ENCODE measurements around the gene C2.
"Not testable (repeated sequence)": the region's sequence is repeated elsewhere in the genome, so short reads cannot be mapped to it uniquely, and the experiment has no call there.

The C2 gene

GRCh38 chr6:31898383-31899011 is 29.0 kb upstream of the C2 start:
- no peak for DNase-seq (ENCODE audit: low read depth in 2 of 2)

DNA sequence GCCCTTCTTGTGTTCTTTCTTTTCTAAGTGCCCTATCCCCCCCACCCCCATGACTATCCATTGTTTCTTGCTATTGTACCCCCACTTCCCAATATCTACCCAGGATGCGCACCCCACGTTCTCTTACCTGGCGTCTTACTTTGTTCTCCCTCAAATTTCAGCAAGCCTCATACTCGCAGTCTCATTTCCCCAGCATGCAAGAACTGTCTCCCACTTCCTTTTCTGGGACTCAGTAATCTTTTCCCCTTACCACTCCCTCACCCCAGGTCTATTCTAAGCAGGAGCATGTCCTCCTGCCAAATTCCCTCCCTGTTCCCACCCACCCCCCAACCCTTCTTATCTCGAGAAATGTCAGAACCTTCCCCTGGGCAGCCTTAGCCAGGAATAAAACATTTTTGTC is 28.3 kb upstream of the C2 start:
- DNase-seq (ENCODE audit: low read depth in 2 of 2) = no peak

DNA sequence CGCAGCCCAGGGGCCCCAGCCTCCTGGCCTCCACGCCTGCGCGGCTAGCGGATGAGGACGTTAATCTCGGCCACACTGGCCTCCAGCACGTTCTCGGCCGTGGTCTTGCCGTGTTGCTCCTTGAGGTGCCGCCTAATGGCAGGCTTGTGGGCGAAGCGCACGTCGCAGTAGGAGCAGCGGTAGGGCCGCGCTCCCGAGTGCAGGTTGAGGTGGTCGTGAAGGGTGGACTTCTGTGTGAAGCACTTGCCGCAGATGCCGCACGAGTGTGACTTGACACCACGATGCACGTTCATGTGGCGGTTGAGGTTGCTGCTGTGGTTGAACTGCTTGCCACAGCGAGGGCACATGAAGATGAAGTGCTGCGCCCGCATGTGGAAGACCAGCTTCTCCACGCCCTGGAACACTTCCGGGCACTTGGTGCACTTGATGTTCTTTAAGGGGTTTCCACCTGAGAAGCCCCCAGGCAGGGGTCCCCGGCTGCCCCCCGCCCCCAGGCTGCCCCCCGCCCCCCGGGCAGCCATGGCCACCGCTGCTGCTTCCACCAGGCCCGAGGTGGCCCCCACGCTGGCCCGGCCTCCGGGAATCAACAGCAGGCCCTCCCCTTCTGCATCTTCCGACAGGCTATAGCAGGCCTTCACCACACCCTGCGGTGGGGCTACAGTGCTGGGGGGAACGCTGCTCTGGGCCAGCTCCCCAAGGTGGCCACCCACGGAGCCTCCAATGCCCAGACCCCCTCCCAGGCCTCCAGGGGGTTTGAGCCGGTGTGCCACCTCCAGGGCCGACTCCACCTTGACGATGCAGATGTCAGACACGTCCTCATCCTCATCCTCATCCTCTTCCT is 27.4 kb upstream of the C2 start:
- no peak for DNase-seq (ENCODE audit: low read depth in 2 of 2)

- DNase-seq (ENCODE audit: low read depth in 2 of 2) = no peak
Measured at GRCh38 chr6:31900917-31901414, 26.6 kb upstream of the C2 start.

- peak in 1 of 2 donors; percentile 43 for DNase-seq (ENCODE audit: low read depth in 2 of 2)
Measured at GRCh38 chr6:31901415-31901952, 26.0 kb upstream of the C2 start.

DNA sequence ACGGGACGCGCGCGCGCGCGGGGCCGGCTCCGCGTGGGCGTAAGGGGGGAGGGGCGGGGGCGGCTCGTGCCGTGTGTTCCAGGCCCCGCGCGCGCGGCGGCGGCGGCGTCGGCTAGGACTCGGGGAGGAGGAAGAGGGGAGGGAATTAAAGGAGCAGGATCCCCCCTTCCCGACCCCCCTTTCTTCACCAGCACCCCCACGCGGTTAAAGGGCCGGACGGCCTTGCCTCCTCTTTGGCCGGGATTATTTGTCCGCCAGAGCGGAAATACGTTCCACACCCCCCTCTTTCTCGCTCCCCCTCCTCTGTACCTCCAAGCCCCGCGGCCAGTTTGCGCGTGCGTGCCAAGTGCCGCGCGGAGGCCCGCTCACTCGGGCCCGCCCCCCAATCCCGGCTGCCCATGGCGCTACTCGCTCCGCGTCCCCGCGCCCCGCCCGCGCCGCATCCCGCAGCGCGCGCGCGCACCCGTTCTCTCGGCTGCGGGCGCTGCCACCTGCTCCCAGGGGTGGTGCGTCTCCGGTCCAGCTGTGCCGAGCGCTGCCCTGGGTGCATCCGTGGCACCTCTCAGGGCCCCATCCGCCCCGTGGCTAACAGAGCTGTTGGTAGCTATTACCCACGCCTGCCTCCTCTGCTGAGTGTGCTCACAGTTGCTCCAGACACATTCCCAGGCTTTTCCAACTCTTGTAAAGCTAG is 25.4 kb upstream of the C2 start, which contains the start of gene ZBTB12:
Gene ZBTB12, minus strand, starts transcription at position 134 of the 691 bp plus-strand sequence. CDS start 781 bp downstream, outside the sequence.
- DNase-seq (ENCODE audit: low read depth in 2 of 2) = peak; percentile 78 to 83

DNA sequence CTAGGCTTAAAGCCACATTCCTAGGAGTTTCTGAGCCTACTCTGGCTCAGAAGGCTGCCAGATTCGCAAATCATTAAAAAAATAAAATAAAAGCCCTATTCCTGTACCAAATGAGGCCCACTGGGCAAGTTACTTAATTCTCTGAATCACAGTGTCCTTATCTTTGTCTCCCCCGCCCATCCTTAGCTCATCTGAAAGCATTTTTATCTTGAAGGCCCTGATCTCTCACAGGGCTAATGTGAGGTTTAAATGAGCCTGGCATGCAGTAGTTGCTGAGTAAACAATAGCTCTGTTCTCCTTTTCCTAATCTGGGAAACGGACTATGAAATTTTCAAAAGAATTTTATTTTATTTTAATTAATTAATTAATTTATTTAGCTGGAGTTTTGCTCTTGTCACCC is 23.6 kb upstream of the C2 start:
- no peak for DNase-seq (ENCODE audit: low read depth in 2 of 2)

DNA sequence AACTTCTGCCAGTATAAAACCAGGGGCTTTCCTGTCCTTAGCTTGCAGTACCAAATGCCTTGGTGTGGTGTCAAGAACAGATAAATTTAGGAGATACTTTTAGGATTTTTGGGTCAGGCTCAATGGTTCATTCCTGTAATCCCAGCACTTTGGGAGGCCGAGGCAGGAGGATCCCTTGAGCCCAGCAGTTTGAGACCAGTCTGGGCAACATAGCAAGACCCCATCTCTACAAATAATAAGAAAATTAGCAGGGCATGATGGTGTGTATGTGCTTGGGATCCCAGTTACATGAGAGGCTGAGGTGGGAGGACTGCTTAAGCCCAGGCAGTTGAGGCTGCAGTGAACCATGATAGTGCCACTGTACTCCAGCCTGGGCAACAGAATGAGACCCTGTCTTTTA is 22.5 kb upstream of the C2 start:
- no peak for DNase-seq (ENCODE audit: low read depth in 2 of 2)

DNA sequence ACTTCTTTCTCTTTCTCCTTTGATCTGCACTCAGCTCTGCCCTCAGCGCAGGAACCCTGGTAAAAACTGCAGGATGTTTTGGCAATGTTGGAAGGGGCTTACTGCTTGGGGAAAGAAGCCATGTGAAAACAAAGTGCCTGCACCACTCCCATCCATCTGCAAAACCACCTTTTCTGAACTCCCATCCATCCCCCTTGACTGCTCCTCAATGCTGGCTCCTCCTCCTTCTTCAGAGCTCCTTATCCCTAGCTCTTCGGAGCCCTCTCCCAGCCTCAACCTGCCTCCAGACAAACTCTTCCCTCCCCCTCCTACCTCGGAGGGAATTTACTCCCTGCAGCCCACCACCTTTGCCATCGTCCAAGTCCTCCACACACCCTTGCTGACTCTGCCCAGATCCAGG is 21.4 kb upstream of the C2 start:
- no peak for DNase-seq (ENCODE audit: low read depth in 2 of 2)

DNA sequence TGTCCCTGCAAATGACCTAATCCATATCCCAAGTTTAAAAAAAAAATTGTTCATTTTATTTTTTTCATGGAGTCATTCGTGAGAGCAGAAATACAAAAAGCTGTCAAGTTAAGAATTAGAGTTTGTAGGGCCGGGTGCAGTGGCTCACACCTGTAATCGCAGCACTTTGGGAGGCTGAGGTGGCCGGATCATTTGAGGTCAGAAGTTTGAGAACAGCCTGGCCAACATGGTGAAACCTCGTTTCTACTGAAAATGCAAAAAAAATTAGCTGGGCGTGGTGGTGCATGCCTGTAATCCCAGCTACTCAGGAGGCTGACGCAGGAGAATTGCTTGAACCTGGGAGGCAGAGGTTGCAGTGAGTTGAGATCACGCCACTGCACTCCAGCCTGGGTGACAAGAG is 20.8 kb upstream of the C2 start:
- DNase-seq (ENCODE audit: low read depth in 2 of 2) = not testable (repeated sequence)

- DNase-seq (ENCODE audit: low read depth in 2 of 2) = no peak
Measured at GRCh38 chr6:31907158-31907813, 20.2 kb upstream of the C2 start.

GRCh38 chr6:31908255-31908654 is 19.3 kb upstream of the C2 start:
- DNase-seq (ENCODE audit: low read depth in 2 of 2) = not testable (repeated sequence)

GRCh38 chr6:31908791-31909190 is 18.7 kb upstream of the C2 start:
- no peak for DNase-seq (ENCODE audit: low read depth in 2 of 2)

DNA sequence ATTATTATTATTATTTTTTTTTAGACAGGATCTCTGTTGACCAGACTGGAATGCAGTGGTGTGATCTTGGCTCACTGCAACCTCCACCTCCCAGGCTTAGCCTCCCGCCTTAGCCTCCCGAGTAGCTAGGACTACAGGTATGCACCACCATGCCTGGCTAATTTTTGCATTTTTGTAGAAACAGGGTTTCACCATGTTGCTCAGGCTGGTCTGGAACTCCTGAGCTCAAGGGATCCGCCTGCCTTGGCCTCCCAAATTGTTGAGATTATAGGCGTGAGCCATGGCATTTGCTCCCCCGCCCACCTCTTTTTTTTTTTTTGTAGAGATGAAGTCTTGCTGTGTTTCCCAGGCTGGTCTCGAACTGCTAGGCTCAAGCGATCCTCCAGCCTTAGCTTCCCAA is 18.2 kb upstream of the C2 start:
- not testable (repeated sequence) for DNase-seq (ENCODE audit: low read depth in 2 of 2)

DNA sequence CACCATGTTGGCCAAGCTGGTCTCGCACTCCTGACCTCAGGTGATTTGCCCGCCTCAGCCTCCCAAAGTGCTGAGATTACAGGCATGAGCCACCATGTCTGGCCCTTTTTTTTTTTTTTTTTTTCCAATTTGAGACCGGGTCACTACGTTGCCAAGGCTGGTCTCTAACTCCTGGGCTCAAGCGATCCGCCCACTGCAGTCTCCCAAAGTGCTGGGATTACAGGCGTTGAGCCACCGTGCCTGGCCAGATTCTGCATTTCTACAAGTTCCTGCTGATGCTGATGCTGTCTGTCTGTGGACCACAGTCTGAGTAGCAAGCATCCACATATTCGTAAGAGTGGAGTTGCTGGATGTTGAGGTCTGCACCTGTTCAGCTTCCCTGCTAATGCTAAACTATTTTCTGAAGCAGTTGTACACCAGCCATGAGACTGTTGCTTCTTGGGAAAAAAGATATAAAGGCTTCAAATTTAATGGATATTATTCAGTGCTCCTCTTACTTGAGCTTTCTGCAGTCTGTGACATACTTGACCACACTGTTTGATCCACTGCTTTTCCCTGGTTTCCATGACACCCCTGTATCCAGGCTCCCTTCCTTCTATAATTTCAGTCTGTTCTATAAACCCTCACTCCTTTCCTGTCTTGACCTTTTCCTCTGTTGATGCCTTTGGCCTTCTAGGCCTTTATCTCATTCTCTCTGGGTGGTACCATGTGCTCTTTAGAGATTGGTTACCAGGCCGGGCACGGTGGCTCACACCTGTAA is 15.5 kb upstream of the C2 start:
- DNase-seq (ENCODE audit: low read depth in 2 of 2) = no peak

DNA sequence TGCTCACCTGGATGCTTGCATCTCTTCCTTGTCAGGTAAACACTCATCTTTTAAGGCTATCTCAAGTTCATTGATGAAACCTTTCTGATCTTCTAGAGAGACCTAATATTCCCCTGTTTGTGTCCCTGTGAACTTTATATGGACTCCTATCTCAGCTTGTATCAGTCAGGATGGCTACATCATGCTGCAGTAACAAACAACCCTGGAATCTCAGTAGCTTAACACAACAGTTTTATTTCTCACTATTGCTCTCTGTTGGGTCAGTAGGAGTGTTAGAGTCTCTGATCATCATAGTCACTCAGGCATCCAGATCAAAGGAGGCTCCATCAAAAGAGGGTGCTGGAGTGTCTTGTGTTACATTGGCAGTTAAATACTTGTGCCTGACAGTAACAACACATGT is 12.2 kb upstream of the C2 start:
- DNase-seq (ENCODE audit: low read depth in 2 of 2) = no peak

DNA sequence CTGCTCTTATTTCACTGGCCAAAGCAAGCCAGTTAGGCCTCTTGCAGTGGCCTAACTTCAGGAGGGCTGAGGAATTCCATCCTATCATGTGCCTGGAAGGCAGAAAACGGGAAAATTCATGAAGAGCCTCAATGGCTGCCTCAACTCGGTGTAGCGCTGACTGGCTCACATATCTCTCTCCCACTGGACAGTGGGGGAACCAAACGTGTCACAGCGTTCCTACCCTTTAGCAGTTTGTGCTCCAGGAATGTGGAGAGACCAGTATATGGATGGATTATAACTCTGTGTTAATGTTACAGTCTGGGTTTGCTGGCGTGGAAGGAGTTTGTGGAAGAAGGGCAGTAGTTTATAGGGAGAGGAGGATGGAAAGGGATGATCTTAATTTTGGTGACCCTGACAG is 11.8 kb upstream of the C2 start:
- no peak for DNase-seq (ENCODE audit: low read depth in 2 of 2)

- no peak for DNase-seq (ENCODE audit: low read depth in 2 of 2)
Measured at GRCh38 chr6:31918069-31918720, 9.3 kb upstream of the C2 start.

- DNase-seq (ENCODE audit: low read depth in 2 of 2) = no peak
Measured at GRCh38 chr6:31919624-31920303, 7.8 kb upstream of the C2 start.

GRCh38 chr6:31920811-31921210 is 6.7 kb upstream of the C2 start:
- DNase-seq (ENCODE audit: low read depth in 2 of 2) = no peak
